Right ventricle myocardium superior (tissue), 1 donor: ENCODE measurements around the gene EPB41L1. TPM values are rescaled to one million over a fixed set of nuclear protein-coding genes. Genes with fewer than 3 reads are reported as not detected.

Experiments used
- ATAC-seq: fragments of 200-7000 bp; cut with Tn5 transposase; one replicate; pipeline ENCODE4 v1.9.1; 2020; ENCODE audit warnings: mild to moderate bottlenecking; ENCODE audit not compliant: poor library complexity
- DNase-seq: peaks from one replicate; pipeline ENCODE4 v3.0.0-alpha.2; 2020
- intact Hi-C: fragments of 100-400 bp; cut with DNase I; formaldehyde crosslinking; loops from one replicate; pipeline ENCODE4 v1.11.2; 2022
- total RNA-seq: library from RNA; stranded (reverse); fragmentation: NEBNext Ultra II Directional; extraction: Animal tissue kit (Norgen Biotek cat#: 25700); gene quantifications from one replicate; pipeline ENCODE4 v1.2.1, GENCODE V29; 2021
- donor health status: DM: no; HTN: yes; CAD: no; lungs with severe emphysema.

The EPB41L1 gene
- total RNA-seq, 1 donor from 2014 or later = 14.8 TPM

GRCh38 chr20:36179170-36179945 lies 24.8 kb downstream of the EPB41L1 start:
- ATAC-seq (no peak), DNase-seq (no peak)
- intact Hi-C loops = no loop called here

- intact Hi-C loops = no loop called here
- DNase-seq = no peak
- no peak for ATAC-seq
Measured at GRCh38 chr20:36180323-36180722, 25.8 kb downstream of the EPB41L1 start.

GRCh38 chr20:36181934-36182603 lies 27.5 kb downstream of the EPB41L1 start:
- ATAC-seq (no peak), DNase-seq (no peak)
- intact Hi-C loops = no loop called here

- intact Hi-C loops = no loop called here
- DNase-seq (no peak), ATAC-seq (no peak)
Measured at GRCh38 chr20:36182604-36183154, 28.1 kb downstream of the EPB41L1 start.

- no peak for ATAC-seq
- no peak for DNase-seq
- intact Hi-C loops = no loop called here
Measured at GRCh38 chr20:36183155-36183944, 28.8 kb downstream of the EPB41L1 start.

GRCh38 chr20:36184816-36185776 lies 30.6 kb downstream of the EPB41L1 start:
- DNase-seq (no peak), ATAC-seq (no peak)
- intact Hi-C loops = no loop called here

- no peak for DNase-seq
- ATAC-seq = no peak
- intact Hi-C loops = no loop called here
Measured at GRCh38 chr20:36193977-36194712, 39.6 kb downstream of the EPB41L1 start.

- ATAC-seq (peak; percentile 69), DNase-seq (no peak)
- intact Hi-C loops = loop anchor here (5.0 kb wide), 1 partner anchor 39 kb away; no protein-coding TSS in a partner anchor
Measured at GRCh38 chr20:36196676-36197075, 42.1 kb downstream of the EPB41L1 start.

GRCh38 chr20:36197271-36197670 lies 42.7 kb downstream of the EPB41L1 start:
- no peak for ATAC-seq
- no peak for DNase-seq
- intact Hi-C loops = loop anchor here (5.0 kb wide), 1 partner anchor 40 kb away; no protein-coding TSS in a partner anchor

- ATAC-seq = peak; percentile 83
- intact Hi-C loops = loop anchor here (2.0 to 5.0 kb wide), 3 partner anchors 42 to 238 kb away; no protein-coding TSS in a partner anchor
- peak; percentile 82 for DNase-seq
Measured at GRCh38 chr20:36199345-36200257, 45.1 kb downstream of the EPB41L1 start.

- intact Hi-C loops = loop anchor here (2.0 to 5.0 kb wide), 2 partner anchors 206 to 237 kb away; no protein-coding TSS in a partner anchor
- ATAC-seq (no peak), DNase-seq (no peak)
Measured at GRCh38 chr20:36200451-36200850, 45.9 kb downstream of the EPB41L1 start.

GRCh38 chr20:36201198-36201597 lies 46.7 kb downstream of the EPB41L1 start:
- intact Hi-C loops = loop anchor here (2.0 to 5.0 kb wide), 2 partner anchors 206 to 236 kb away; no protein-coding TSS in a partner anchor
- DNase-seq = no peak
- no peak for ATAC-seq

GRCh38 chr20:36202891-36203338 lies 48.4 kb downstream of the EPB41L1 start:
- DNase-seq (peak; percentile 78), ATAC-seq (peak; percentile 80)
- intact Hi-C loops = loop anchor here (5.0 kb wide), 1 partner anchor 234 kb away; no protein-coding TSS in a partner anchor

GRCh38 chr20:36203861-36204260 lies 49.3 kb downstream of the EPB41L1 start:
- intact Hi-C loops = loop anchor here (5.0 kb wide), 1 partner anchor 233 kb away; no protein-coding TSS in a partner anchor
- no peak for DNase-seq
- no peak for ATAC-seq

- intact Hi-C loops = no loop called here
- no peak for ATAC-seq
- DNase-seq = no peak
Measured at GRCh38 chr20:36205026-36205425, 50.5 kb downstream of the EPB41L1 start.

- DNase-seq (no peak), ATAC-seq (no peak)
- intact Hi-C loops = no loop called here
Measured at GRCh38 chr20:36206068-36206467, 51.5 kb downstream of the EPB41L1 start.
